ENCODE data around the gene MSRB1.

MSRB1 gene

GRCh38 chr16:1895949-1896675, 46.9 kb downstream of the MSRB1 start:
- no peak for DNase-seq

- DNase-seq: no peak
These were observed 47.9 kb downstream of the MSRB1 start for GRCh38 chr16:1895068-1895467.

- no peak for DNase-seq
These were observed 52.3 kb downstream of the MSRB1 start for GRCh38 chr16:1890708-1891050.

GRCh38 chr16:1890024-1890707, 52.8 kb downstream of the MSRB1 start:
- DNase-seq: no peak
